8988T (cell line): ENCODE results near the gene MMS22L.

Experiments
- DNase-seq: peaks from one replicate; pipeline ENCODE4 v3.0.0; 2011

MMS22L gene, protein sequence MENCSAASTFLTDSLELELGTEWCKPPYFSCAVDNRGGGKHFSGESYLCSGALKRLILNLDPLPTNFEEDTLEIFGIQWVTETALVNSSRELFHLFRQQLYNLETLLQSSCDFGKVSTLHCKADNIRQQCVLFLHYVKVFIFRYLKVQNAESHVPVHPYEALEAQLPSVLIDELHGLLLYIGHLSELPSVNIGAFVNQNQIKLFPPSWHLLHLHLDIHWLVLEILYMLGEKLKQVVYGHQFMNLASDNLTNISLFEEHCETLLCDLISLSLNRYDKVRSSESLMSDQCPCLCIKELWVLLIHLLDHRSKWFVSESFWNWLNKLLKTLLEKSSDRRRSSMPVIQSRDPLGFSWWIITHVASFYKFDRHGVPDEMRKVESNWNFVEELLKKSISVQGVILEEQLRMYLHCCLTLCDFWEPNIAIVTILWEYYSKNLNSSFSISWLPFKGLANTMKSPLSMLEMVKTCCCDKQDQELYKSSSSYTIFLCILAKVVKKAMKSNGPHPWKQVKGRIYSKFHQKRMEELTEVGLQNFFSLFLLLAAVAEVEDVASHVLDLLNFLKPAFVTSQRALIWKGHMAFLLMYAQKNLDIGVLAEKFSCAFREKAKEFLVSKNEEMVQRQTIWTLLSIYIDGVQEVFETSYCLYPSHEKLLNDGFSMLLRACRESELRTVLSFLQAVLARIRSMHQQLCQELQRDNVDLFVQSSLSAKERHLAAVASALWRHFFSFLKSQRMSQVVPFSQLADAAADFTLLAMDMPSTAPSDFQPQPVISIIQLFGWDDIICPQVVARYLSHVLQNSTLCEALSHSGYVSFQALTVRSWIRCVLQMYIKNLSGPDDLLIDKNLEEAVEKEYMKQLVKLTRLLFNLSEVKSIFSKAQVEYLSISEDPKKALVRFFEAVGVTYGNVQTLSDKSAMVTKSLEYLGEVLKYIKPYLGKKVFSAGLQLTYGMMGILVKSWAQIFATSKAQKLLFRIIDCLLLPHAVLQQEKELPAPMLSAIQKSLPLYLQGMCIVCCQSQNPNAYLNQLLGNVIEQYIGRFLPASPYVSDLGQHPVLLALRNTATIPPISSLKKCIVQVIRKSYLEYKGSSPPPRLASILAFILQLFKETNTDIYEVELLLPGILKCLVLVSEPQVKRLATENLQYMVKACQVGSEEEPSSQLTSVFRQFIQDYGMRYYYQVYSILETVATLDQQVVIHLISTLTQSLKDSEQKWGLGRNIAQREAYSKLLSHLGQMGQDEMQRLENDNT

DNA sequence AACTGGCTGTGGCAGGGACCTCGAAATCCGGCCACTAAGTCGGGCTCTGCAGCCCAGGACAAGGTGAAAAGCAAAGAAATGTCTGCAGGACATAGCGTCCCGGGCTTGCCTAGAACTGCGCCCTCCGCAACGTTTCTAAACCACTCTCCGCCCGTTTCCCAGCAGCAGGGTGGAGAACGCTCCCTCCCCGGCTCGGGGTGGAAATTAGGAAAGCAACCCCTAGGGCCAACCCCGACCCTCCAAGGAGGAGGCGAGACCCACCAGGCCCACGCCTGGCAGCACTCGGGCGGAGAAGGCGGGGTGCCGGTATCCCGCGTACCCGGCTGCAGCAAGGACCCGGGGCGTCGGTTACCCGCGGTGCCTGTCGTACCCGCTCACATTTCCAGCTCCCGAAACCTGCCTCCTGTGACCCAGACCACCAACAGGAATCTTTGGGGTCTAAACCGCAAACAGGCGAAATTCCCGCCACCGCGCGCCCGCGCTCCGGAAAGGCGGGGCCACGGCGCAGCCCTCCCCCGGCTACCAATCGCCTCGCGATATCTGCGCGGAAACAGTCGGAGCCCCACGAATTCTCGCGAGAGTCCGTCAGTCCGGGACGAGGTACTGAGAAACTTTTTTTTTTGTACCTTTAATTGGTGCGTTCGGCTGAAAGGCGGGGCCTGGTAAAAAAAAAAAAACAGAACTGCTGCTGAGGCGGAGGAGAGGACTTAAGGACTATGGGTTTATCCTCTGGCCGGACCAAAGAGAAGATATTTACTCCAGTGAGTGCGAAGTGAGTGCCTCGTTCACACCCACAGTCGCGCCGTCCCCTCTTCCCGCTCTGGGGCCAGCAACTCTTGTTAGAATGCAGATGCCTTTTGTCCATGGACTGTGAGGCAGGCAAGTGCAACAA, at the start of gene MMS22L:
MMS22L (minus strand) TSS at position 491 of the 892 bp plus-strand sequence. CDS start 739 bp downstream, outside the sequence.
- DNase-seq: peak; percentile 45

DNA sequence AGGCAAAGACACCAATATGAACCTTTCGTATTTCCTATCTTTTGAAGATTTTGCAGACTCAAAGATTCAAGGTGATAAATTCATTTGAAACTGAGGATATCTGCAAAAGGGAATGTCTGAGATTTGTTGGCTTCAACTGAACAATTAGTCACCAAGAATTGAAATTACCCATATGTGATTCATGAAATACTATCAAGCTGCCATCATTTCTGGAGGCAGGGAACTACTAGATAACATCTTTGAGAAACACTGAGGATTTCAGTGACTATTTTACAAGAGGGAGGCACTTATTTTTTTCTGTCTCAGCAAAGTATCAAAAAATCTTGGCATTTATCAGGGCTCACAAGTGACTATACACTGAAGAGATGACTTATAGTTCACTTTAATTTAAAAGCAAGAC, 39.8 kb upstream of the MMS22L start:
- DNase-seq: no peak

- DNase-seq: no peak
These were observed 39.2 kb upstream of the MMS22L start for GRCh38 chr6:97322226-97322625.

GRCh38 chr6:97316978-97317377, 34.0 kb upstream of the MMS22L start:
- DNase-seq: no peak

GRCh38 chr6:97312241-97312640, 29.2 kb upstream of the MMS22L start:
- DNase-seq: no peak

GRCh38 chr6:97306544-97307320, 23.7 kb upstream of the MMS22L start:
- no peak for DNase-seq

DNA sequence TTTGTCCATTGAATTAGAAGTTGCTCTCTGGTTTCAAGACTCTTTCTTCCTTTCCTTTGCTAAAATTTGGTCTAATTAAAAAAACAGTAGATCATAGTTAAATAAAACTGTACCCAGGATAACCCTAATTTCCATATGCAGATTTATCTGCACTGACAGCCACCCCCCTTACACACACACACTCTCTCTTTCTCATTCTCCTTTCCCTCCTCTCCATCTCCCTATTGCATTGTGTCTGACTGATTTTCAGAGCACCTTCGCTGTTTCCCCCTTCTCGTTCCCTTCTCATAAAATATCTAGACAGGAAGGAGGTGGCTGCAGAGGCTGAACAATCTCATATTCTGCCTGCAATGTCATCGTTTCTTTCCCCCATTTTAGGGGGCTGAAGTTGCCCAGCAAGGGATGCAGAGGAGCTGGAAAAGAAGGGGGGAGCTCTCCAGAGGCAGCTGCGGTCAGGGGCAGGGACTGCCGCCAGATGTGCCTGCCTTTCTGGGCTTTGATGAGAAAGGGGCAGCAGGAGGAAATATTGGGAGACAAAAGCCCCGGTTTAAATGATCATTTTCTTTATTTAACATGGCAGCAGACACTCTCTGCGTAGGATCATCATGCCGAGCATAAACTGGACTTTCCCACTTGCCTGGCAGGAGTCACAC, 22.5 kb upstream of the MMS22L start:
- DNase-seq: no peak

GRCh38 chr6:97304701-97305100, 21.7 kb upstream of the MMS22L start:
- no peak for DNase-seq

GRCh38 chr6:97294451-97294850, 11.4 kb upstream of the MMS22L start:
- DNase-seq: no peak

- DNase-seq: no peak
These were observed 10.2 kb upstream of the MMS22L start for GRCh38 chr6:97293198-97293696.

DNA sequence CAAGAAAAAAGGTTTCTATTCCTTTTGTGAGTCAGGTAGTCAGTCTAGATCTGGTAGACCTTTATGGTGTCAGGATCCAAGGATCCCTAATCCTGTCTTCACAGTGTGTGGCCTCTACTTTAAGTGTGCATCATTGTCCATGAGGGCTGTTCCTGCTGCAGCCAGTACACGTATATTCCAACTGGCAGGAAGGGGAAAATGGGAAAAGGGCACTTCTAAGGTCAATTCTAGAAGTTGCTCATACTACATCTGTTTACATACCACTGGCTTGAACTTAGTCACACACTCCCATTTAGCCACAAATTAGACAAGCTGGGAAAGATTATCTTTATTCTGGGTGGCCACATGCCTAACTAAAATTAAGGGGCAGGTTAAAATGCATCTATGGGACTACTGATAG, 9.7 kb upstream of the MMS22L start:
- no peak for DNase-seq

DNA sequence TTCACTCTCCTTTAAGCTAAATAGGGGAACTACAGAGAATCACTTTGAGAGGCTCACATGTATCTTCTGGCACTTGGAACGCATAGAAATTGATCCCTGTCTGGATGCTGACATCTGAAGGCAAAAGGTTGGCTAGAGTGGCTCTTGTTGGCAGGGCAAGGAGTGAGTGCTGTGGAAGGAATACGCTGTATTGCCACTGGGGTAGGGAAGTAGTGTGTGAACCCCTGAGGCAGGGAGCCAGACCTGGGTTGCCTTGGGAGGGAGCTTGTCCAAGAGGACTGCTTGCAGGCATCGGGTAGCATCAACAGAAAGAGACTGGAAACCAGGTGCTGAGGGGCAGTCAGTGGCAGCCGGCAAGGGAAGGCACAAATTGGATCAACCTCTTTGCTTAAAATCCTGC, 8.9 kb upstream of the MMS22L start:
- no peak for DNase-seq

DNA sequence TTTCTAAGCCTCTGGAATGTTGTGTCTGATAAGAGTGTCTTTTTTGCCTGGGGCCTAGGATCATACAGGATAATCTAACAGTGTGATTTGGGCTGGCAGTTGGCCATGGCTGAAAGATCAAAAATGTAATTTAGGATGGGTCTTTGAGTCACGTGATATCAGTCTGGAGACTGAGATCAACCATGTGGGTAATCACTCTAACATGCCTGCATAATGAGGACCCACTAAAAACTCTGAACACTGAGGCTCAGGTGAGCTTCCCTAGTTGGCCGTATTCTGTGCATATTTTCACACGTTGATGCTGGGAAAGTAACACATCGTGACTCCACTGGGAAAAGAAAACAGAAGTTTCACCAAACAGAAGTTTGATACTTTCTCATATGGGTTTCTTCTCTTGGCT, 6.3 kb upstream of the MMS22L start:
- no peak for DNase-seq

DNA sequence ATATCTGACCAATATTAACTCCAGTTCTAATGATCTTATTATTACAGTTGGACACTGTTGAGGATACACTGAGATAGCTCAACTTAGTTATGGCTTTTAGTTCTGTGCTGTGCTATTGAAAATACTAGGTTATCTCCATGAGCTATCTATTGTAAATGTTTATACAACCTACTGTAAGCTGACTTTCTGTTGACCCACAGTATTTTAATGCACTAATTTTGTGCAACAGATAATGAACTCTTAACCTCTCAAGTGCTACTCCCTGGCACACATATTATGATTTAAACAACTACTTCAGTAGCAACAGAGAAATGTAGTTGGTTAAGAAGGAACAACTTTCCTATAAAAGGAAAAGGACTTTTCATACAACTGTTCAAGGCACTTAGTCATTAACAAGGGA, 5.2 kb upstream of the MMS22L start:
- no peak for DNase-seq

- no peak for DNase-seq
These were observed 734 bp downstream of the MMS22L start for GRCh38 chr6:97282238-97282725.

GRCh38 chr6:97280766-97281165, 2.2 kb downstream of the MMS22L start:
- DNase-seq: no peak

DNA sequence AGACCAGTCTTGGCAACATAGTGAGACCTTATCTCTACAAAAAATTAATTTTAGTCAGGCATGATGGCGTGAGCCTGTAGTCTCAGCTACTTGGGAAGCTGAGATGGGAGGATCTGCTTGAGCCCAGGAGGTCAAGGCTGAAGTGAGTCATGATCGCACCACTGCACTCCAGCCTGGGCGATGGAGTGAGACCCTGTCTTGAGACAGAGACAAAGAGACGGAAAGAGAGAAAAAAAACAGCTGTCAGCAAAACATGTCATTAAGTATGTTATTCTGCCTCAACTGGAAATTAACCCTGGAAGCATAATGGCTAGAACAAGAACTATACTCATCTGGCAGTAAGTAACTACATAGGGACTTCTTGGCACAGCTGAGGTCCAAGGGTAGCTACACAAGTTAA, 7.2 kb downstream of the MMS22L start:
- no peak for DNase-seq

- DNase-seq: no peak
These were observed 13.2 kb downstream of the MMS22L start for GRCh38 chr6:97269821-97270220.

DNA sequence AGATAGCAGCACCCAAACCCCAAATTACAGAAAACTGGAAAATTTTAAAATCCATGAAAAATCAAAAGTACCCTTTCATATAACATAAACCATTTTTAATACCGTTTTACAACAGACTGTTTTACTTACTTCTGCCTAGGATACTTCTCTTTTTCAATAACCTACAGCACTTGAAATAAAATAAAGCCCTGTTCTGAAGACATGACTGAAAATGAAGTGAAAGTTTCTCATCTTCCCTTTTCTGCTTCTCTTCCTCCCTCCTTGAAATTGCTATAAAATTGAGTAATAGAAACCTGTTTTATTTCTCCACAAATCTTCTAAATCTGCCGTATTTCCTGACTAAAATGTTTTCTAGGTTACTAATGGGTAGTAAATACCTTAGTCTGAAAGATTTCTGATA, 20.3 kb downstream of the MMS22L start:
- DNase-seq: no peak

DNA sequence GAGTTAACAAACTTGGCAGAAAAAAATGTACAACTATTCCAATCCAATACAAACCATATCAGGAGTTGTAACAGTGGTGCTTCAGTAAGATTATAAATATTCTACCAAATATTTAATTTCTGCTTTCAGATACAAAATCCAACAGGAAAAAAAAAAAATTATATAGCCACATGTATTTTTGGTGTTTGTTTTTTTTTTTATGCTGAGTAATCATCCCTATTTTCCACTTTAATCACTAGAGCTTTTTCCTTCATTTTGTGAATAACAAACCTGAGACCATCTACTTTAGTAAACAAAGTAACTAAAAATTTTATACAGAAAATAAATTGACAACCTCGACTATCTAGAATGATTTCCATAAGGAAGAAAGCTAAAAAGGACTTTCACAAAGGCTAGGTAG, 36.2 kb downstream of the MMS22L start:
- DNase-seq: no peak
